ENCODE results near the gene MISP. TPM values are rescaled to one million over a fixed set of nuclear protein-coding genes. Genes with fewer than 3 reads are reported as not detected.

The MISP gene
- total RNA-seq, 2 experiments from 2014 or later, result not detected

DNA sequence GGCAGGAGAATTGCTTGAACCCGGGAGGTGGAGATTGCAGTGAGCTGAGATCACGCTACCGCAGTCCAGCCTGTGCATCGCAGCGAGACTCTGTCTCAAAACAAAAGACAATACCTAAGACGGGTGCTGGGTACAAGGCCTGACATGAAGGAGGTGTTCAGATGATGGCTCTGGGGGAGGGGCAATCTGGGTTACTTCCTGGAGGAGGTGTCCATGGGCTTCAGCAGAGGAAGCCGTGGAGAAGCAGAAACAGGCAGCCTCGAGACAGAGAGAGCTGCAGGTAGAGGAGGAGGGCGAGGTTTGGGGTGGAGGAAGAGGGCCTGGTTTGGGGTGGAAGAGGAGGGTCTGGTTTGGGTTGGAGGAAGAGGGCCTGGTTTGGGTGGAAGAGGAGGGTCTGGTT is 3.6 kb downstream of the MISP start:
- POLR2A ChIA-PET, result no interaction called here

GRCh38 chr19:755063-755462 is 4.2 kb downstream of the MISP start:
- Mint-ChIP-seq H3K4me3 (no peak overlapping the region), H3K36me3 (ENCODE audit: low read depth) (peaks cover 2% of the 10 kb centered on the region), H3K9me3 (ENCODE audit: insufficient read depth) (peaks cover 11% of the 10 kb centered on the region), H3K4me1 (ENCODE audit: low read depth) (no peaks in the 10 kb centered on the region), H3K27ac (no peak overlapping the region), H3K27me3 (ENCODE audit: low read depth) (no peaks in the 10 kb centered on the region)
- POLR2A ChIA-PET, result no interaction called here
- ATAC-seq (no peak), DNase-seq (no peak)
- CTCF ChIA-PET, result interaction anchor here (1.2 kb wide), 1 partner anchor 23 kb away, joined by 3 read pairs; no protein-coding TSS in a partner anchor

More for the DNA sequence above, 3.6 kb downstream of the MISP start:
- ATAC-seq, result no peak
- H3K36me3 Mint-ChIP-seq (ENCODE audit: low read depth), result peaks cover under 1% of the 10 kb centered on the region
- H3K9me3 Mint-ChIP-seq (ENCODE audit: insufficient read depth), result peaks cover 7% of the 10 kb centered on the region
- CTCF ChIA-PET, result no interaction called here
- no peak for DNase-seq
- H3K27me3 Mint-ChIP-seq (ENCODE audit: low read depth), result no peaks in the 10 kb centered on the region
- H3K4me1 Mint-ChIP-seq (ENCODE audit: low read depth), result no peaks in the 10 kb centered on the region
- H3K4me3 Mint-ChIP-seq, result no peak overlapping the region
- H3K27ac Mint-ChIP-seq, result peak overlapping the region; percentile 20

DNA sequence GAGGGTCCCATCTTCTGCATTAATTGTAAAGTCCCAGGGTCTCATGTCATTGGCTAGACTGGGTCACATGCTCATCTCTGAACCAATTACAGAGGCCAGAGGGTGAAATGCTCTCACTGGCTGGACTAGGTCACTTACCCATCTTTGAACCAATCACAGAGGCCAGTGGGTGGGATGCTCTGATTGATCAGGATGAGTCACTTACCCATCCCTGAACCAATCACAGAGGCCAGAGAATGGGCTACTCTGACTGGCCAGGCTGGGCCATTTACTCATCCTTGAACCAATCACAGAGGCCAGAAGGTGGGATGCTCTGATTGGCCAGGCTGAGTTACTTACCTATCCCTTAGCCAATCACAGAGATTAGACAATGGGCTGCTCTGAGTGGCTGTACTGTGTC is 5.3 kb downstream of the MISP start:
- Mint-ChIP-seq H3K4me1 (ENCODE audit: low read depth) (no peaks in the 10 kb centered on the region), H3K4me3 (no peak overlapping the region), H3K9me3 (ENCODE audit: insufficient read depth) (peaks cover 11% of the 10 kb centered on the region), H3K36me3 (ENCODE audit: low read depth) (peaks cover 2% of the 10 kb centered on the region), H3K27ac (no peak overlapping the region), H3K27me3 (ENCODE audit: low read depth) (no peaks in the 10 kb centered on the region)
- POLR2A ChIA-PET, result no interaction called here
- CTCF ChIA-PET, result interaction anchor here (1.2 kb wide), 1 partner anchor 24 kb away, joined by 3 read pairs; no protein-coding TSS in a partner anchor
- no peak for DNase-seq
- ATAC-seq, result peak; percentile 49

DNA sequence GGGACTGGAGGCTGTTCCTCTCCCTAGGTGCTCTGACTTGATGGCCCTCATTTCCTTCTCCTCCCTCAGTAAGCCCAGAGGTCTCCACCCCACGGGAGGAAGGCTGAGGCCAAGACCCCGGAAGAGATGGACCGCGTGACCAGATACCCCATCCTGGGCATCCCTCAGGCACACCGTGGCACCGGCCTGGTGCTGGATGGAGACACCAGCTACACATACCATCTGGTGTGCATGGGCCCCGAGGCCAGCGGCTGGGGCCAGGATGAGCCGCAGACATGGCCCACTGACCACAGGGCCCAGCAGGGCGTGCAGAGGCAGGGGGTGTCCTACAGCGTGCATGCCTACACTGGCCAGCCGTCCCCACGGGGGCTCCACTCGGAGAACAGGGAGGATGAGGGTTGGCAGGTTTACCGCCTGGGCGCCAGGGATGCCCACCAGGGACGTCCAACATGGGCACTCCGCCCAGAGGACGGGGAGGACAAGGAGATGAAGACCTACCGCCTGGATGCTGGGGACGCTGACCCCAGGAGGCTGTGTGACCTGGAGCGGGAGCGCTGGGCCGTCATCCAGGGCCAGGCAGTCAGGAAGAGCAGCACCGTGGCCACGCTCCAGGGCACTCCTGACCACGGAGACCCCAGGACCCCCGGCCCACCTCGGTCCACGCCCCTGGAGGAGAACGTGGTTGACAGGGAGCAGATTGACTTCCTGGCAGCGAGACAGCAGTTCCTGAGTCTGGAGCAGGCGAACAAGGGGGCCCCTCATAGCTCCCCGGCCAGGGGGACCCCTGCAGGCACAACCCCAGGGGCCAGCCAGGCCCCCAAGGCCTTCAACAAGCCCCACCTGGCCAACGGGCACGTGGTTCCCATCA is 6.1 kb downstream of the MISP start:
- ATAC-seq, result peak; percentile 23
- no peak overlapping the region for H3K4me3 Mint-ChIP-seq
- H3K27ac Mint-ChIP-seq, result no peak overlapping the region
- peaks cover 2% of the 10 kb centered on the region for H3K36me3 Mint-ChIP-seq (ENCODE audit: low read depth)
- no peaks in the 10 kb centered on the region for H3K27me3 Mint-ChIP-seq (ENCODE audit: low read depth)
- peaks cover 11% of the 10 kb centered on the region for H3K9me3 Mint-ChIP-seq (ENCODE audit: insufficient read depth)
- no peak for DNase-seq
- no peaks in the 10 kb centered on the region for H3K4me1 Mint-ChIP-seq (ENCODE audit: low read depth)
- CTCF ChIA-PET, result no interaction called here
- POLR2A ChIA-PET, result no interaction called here

GRCh38 chr19:757811-758668 is 7.1 kb downstream of the MISP start:
- ChIA-PET CTCF (no interaction called here), POLR2A (no interaction called here)
- Mint-ChIP-seq H3K27ac (no peak overlapping the region), H3K27me3 (ENCODE audit: low read depth) (no peaks in the 10 kb centered on the region), H3K4me1 (ENCODE audit: low read depth) (no peaks in the 10 kb centered on the region), H3K4me3 (no peak overlapping the region), H3K9me3 (ENCODE audit: insufficient read depth) (peaks cover 11% of the 10 kb centered on the region), H3K36me3 (ENCODE audit: low read depth) (peaks cover 2% of the 10 kb centered on the region)
- DNase-seq (no peak), ATAC-seq (no peak)

- Mint-ChIP-seq H3K27me3 (ENCODE audit: low read depth) (no peaks in the 10 kb centered on the region), H3K4me1 (ENCODE audit: low read depth) (no peaks in the 10 kb centered on the region), H3K4me3 (no peak overlapping the region), H3K9me3 (ENCODE audit: insufficient read depth) (peaks cover 11% of the 10 kb centered on the region), H3K27ac (no peak overlapping the region), H3K36me3 (ENCODE audit: low read depth) (peaks cover 2% of the 10 kb centered on the region)
- ATAC-seq (no peak), DNase-seq (no peak)
- CTCF ChIA-PET, result no interaction called here
- POLR2A ChIA-PET, result no interaction called here
Measured at GRCh38 chr19:763181-763580, 12.3 kb downstream of the MISP start.

- Mint-ChIP-seq H3K27ac (no peak overlapping the region), H3K36me3 (ENCODE audit: low read depth) (peaks cover 2% of the 10 kb centered on the region), H3K9me3 (ENCODE audit: insufficient read depth) (peaks cover 4% of the 10 kb centered on the region), H3K27me3 (ENCODE audit: low read depth) (no peaks in the 10 kb centered on the region), H3K4me3 (no peak overlapping the region), H3K4me1 (ENCODE audit: low read depth) (no peaks in the 10 kb centered on the region)
- ChIA-PET POLR2A (no interaction called here), CTCF (interaction anchor here (0.9 kb wide), 1 partner anchor 207 kb away, joined by 3 read pairs; no protein-coding TSS in a partner anchor)
- no peak for DNase-seq
- no peak for ATAC-seq
Measured at GRCh38 chr19:763869-764268, 13.0 kb downstream of the MISP start.

DNA sequence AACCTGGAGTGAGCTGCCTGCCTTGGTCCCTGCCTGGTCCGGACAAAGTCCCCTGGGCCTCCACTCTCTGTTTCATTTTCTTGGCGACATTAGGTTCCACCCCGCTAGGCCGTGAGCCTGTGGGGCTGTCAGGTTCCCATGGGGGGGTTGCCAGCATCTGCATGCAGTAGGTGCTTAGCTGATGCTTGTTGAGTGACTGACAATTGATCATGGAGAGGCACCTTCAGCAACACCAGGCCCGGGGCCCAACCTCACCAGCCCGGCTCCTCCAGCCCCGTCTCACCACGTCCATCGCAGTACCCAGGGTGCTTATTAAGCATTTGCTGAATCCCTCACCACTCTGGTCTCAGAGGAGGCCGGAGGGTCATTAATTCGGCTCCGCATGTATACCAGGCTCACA is 13.4 kb downstream of the MISP start:
- H3K4me1 Mint-ChIP-seq (ENCODE audit: low read depth), result no peaks in the 10 kb centered on the region
- H3K27ac Mint-ChIP-seq, result no peak overlapping the region
- ChIA-PET CTCF (interaction anchor here (0.9 kb wide), 1 partner anchor 207 kb away, joined by 3 read pairs; no protein-coding TSS in a partner anchor), POLR2A (no interaction called here)
- ATAC-seq (no peak), DNase-seq (no peak)
- H3K36me3 Mint-ChIP-seq (ENCODE audit: low read depth), result peaks cover 2% of the 10 kb centered on the region
- peaks cover 4% of the 10 kb centered on the region for H3K9me3 Mint-ChIP-seq (ENCODE audit: insufficient read depth)
- no peak overlapping the region for H3K4me3 Mint-ChIP-seq
- H3K27me3 Mint-ChIP-seq (ENCODE audit: low read depth), result no peaks in the 10 kb centered on the region

GRCh38 chr19:765179-765738 is 14.3 kb downstream of the MISP start:
- POLR2A ChIA-PET, result no interaction called here
- H3K9me3 Mint-ChIP-seq (ENCODE audit: insufficient read depth), result no peaks in the 10 kb centered on the region
- peaks cover 1% of the 10 kb centered on the region for H3K27me3 Mint-ChIP-seq (ENCODE audit: low read depth)
- DNase-seq (no peak), ATAC-seq (no peak)
- CTCF ChIA-PET, result no interaction called here
- H3K36me3 Mint-ChIP-seq (ENCODE audit: low read depth), result no peaks in the 10 kb centered on the region
- H3K27ac Mint-ChIP-seq, result no peak overlapping the region
- H3K4me3 Mint-ChIP-seq, result no peak overlapping the region
- peaks cover under 1% of the 10 kb centered on the region for H3K4me1 Mint-ChIP-seq (ENCODE audit: low read depth)

DNA sequence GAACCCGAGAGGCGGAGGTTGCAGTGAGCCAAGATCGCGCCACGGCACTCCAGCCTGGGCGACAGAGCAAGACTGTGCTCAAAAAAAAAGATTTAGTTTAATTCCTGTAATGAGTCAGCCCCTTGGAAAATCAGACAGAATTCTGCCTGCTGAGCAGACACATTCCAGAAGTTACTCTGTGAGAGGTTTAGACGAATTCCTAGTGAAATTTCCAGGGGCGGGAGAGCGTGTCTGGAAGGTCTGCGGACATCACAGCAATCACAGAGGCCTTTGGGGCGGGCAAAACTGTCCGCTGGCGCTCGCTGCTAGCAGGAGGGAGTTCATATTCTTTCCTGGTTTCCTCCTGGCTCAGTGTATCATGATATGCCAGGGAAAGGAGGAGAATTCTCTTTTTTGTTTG is 17.5 kb downstream of the MISP start:
- no peak for DNase-seq
- Mint-ChIP-seq H3K4me1 (ENCODE audit: low read depth) (peaks cover 4% of the 10 kb centered on the region), H3K36me3 (ENCODE audit: low read depth) (no peaks in the 10 kb centered on the region), H3K27ac (no peak overlapping the region), H3K27me3 (ENCODE audit: low read depth) (peaks cover 6% of the 10 kb centered on the region), H3K9me3 (ENCODE audit: insufficient read depth) (no peaks in the 10 kb centered on the region), H3K4me3 (no peak overlapping the region)
- POLR2A ChIA-PET, result no interaction called here
- CTCF ChIA-PET, result interaction anchor here (1.1 to 1.2 kb wide), 2 partner anchors 10 to 153 kb away, joined by 3 to 4 read pairs; no protein-coding TSS in a partner anchor
- ATAC-seq, result no peak

DNA sequence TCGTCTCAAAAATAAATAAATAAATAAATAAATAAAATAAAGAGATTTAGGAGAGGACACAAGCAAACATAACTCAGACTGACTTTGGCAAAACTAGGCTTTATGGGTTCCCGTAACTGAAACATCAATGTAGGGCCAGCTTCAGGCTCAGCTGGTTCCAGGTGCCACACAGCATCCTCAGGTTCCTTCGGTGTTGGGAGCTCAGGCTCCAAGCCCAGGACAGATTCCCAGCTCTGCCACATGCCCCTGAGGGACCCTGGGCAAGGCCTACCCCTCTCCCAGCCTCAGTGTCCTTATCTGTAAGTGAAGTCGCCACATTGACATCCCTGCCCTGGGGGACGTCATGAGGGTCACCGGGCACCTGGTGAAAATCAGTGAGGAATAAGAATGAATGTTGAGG is 18.7 kb downstream of the MISP start:
- Mint-ChIP-seq H3K9me3 (ENCODE audit: insufficient read depth) (no peaks in the 10 kb centered on the region), H3K36me3 (ENCODE audit: low read depth) (no peaks in the 10 kb centered on the region), H3K4me1 (ENCODE audit: low read depth) (peaks cover 4% of the 10 kb centered on the region), H3K27me3 (ENCODE audit: low read depth) (peaks cover 6% of the 10 kb centered on the region), H3K4me3 (no peak overlapping the region), H3K27ac (no peak overlapping the region)
- DNase-seq (no peak), ATAC-seq (no peak)
- ChIA-PET POLR2A (no interaction called here), CTCF (interaction anchor here (0.7 to 1.4 kb wide), 5 partner anchors 9 to 195 kb away, joined by 3 to 5 read pairs (median 3); no protein-coding TSS in a partner anchor)
